ENCODE results near the gene IGF2BP3.

Gene IGF2BP3

GRCh38 chr7:23472956-23473843, 2.9 kb upstream of the IGF2BP3 start:
- DNase-seq, result peak; percentile 35
- in situ Hi-C loops (cut with HindIII; ENCODE audit: low pct_ligation_motif_present, low pct_unique_long_range_greater_than_20kb, low sequenced_read_pairs), result no loop called here

GRCh38 chr7:23472556-23472955, 2.3 kb upstream of the IGF2BP3 start:
- DNase-seq, result no peak
- in situ Hi-C loops (cut with HindIII; ENCODE audit: low pct_ligation_motif_present, low pct_unique_long_range_greater_than_20kb, low sequenced_read_pairs), result no loop called here

GRCh38 chr7:23472046-23472445, 1.8 kb upstream of the IGF2BP3 start:
- DNase-seq, result no peak
- in situ Hi-C loops (cut with HindIII; ENCODE audit: low pct_ligation_motif_present, low pct_unique_long_range_greater_than_20kb, low sequenced_read_pairs), result no loop called here

GRCh38 chr7:23471106-23471859, 992 bp upstream of the IGF2BP3 start:
- in situ Hi-C loops (cut with HindIII; ENCODE audit: low pct_ligation_motif_present, low pct_unique_long_range_greater_than_20kb, low sequenced_read_pairs), result no loop called here
- peak; percentile 87 for DNase-seq

GRCh38 chr7:23469961-23470250, 385 bp downstream of the IGF2BP3 start:
- in situ Hi-C loops (cut with HindIII; ENCODE audit: low pct_ligation_motif_present, low pct_unique_long_range_greater_than_20kb, low sequenced_read_pairs), result no loop called here
- DNase-seq, result peak; percentile 38

GRCh38 chr7:23469150-23469960, 936 bp downstream of the IGF2BP3 start:
- in situ Hi-C loops (cut with HindIII; ENCODE audit: low pct_ligation_motif_present, low pct_unique_long_range_greater_than_20kb, low sequenced_read_pairs), result no loop called here

GRCh38 chr7:23468526-23469149, 1.7 kb downstream of the IGF2BP3 start:
- DNase-seq, result no peak
- in situ Hi-C loops (cut with HindIII; ENCODE audit: low pct_ligation_motif_present, low pct_unique_long_range_greater_than_20kb, low sequenced_read_pairs), result no loop called here

More at GRCh38 chr7:23469150-23469960, 936 bp downstream of the IGF2BP3 start:
- DNase-seq, result no peak

- DNase-seq, result no peak
- in situ Hi-C loops (cut with HindIII; ENCODE audit: low pct_ligation_motif_present, low pct_unique_long_range_greater_than_20kb, low sequenced_read_pairs), result no loop called here
Measured at GRCh38 chr7:23467806-23468525, 2.3 kb downstream of the IGF2BP3 start.

GRCh38 chr7:23467291-23467805, 2.9 kb downstream of the IGF2BP3 start:
- in situ Hi-C loops (cut with HindIII; ENCODE audit: low pct_ligation_motif_present, low pct_unique_long_range_greater_than_20kb, low sequenced_read_pairs), result no loop called here
- no peak for DNase-seq

GRCh38 chr7:23462846-23463245, 7.4 kb downstream of the IGF2BP3 start:
- in situ Hi-C loops (cut with HindIII; ENCODE audit: low pct_ligation_motif_present, low pct_unique_long_range_greater_than_20kb, low sequenced_read_pairs), result no loop called here
- peak; percentile 55 for DNase-seq

- in situ Hi-C loops (cut with HindIII; ENCODE audit: low pct_ligation_motif_present, low pct_unique_long_range_greater_than_20kb, low sequenced_read_pairs), result no loop called here
Measured at GRCh38 chr7:23458044-23458443, 12.2 kb downstream of the IGF2BP3 start.

GRCh38 chr7:23456093-23456492, 14.2 kb downstream of the IGF2BP3 start:
- DNase-seq, result no peak
- in situ Hi-C loops (cut with HindIII; ENCODE audit: low pct_ligation_motif_present, low pct_unique_long_range_greater_than_20kb, low sequenced_read_pairs), result no loop called here

More at GRCh38 chr7:23458044-23458443, 12.2 kb downstream of the IGF2BP3 start:
- no peak for DNase-seq

- in situ Hi-C loops (cut with HindIII; ENCODE audit: low pct_ligation_motif_present, low pct_unique_long_range_greater_than_20kb, low sequenced_read_pairs), result no loop called here
- DNase-seq, result no peak
Measured at GRCh38 chr7:23454881-23455526, 15.3 kb downstream of the IGF2BP3 start.

- in situ Hi-C loops (cut with HindIII; ENCODE audit: low pct_ligation_motif_present, low pct_unique_long_range_greater_than_20kb, low sequenced_read_pairs), result no loop called here
- DNase-seq, result no peak
Measured at GRCh38 chr7:23450518-23450917, 19.8 kb downstream of the IGF2BP3 start.

GRCh38 chr7:23449941-23450340, 20.4 kb downstream of the IGF2BP3 start:
- in situ Hi-C loops (cut with HindIII; ENCODE audit: low pct_ligation_motif_present, low pct_unique_long_range_greater_than_20kb, low sequenced_read_pairs), result no loop called here
- DNase-seq, result no peak

GRCh38 chr7:23445326-23445725, 25.0 kb downstream of the IGF2BP3 start:
- in situ Hi-C loops (cut with HindIII; ENCODE audit: low pct_ligation_motif_present, low pct_unique_long_range_greater_than_20kb, low sequenced_read_pairs), result no loop called here
- no peak for DNase-seq

GRCh38 chr7:23443974-23444373, 26.3 kb downstream of the IGF2BP3 start:
- no peak for DNase-seq
- in situ Hi-C loops (cut with HindIII; ENCODE audit: low pct_ligation_motif_present, low pct_unique_long_range_greater_than_20kb, low sequenced_read_pairs), result no loop called here
